H9 (cell line): ENCODE measurements around the gene ST3GAL6. TPM values are rescaled to one million over a fixed set of nuclear protein-coding genes. Genes with fewer than 3 reads are reported as not detected.

Source experiments
- DNase-seq: peaks from one replicate; pipeline ENCODE4 v3.0.0-alpha.2; 2017
- H2AFZ ChIP-seq: one replicate; pipeline ENCODE4 v1.6.1; 2013; ENCODE audit warnings: mild to moderate bottlenecking, low read length, control low read depth, moderate library complexity
- H2AK5ac ChIP-seq: 2 replicates; pipeline ENCODE4 v1.6.1; 2013; ENCODE audit warnings: low read length, control low read depth, mixed read lengths; ENCODE audit not compliant: insufficient read length
- H2BK120ac ChIP-seq: one replicate; pipeline ENCODE4 v1.6.1; 2013; ENCODE audit warnings: low read depth, mild to moderate bottlenecking, low read length, control low read depth, inconsistent platforms; ENCODE audit not compliant: poor library complexity, severe bottlenecking
- H2BK12ac ChIP-seq: 2 replicates; pipeline ENCODE4 v1.6.1; 2013; ENCODE audit warnings: low read length, control low read depth, mixed read lengths, low read depth; ENCODE audit not compliant: insufficient read length
- H2BK15ac ChIP-seq: 2 replicates; pipeline ENCODE4 v1.6.1; 2013; ENCODE audit warnings: low read depth, low read length, control low read depth
- H2BK20ac ChIP-seq: one replicate; pipeline ENCODE4 v1.6.1; 2013; ENCODE audit warnings: low read depth, mild to moderate bottlenecking, low read length, control low read depth, inconsistent platforms; ENCODE audit not compliant: poor library complexity, severe bottlenecking
- H2BK5ac ChIP-seq: 2 replicates; pipeline ENCODE4 v1.6.1; 2013; ENCODE audit warnings: low read length, control low read depth, mixed read lengths; ENCODE audit not compliant: insufficient read length
- H3K14ac ChIP-seq: 2 replicates; pipeline ENCODE4 v1.6.1; 2013; ENCODE audit warnings: low read length, control low read depth; ENCODE audit not compliant: insufficient read depth
- H3K18ac ChIP-seq: 2 replicates; pipeline ENCODE4 v1.6.1; 2013; ENCODE audit warnings: low read depth, mild to moderate bottlenecking, mixed read lengths, low read length, control low read depth; ENCODE audit not compliant: insufficient read length
- H3K23ac ChIP-seq: 2 replicates; pipeline ENCODE4 v1.6.1; 2013; ENCODE audit warnings: low read length, control low read depth, mixed read lengths, low read depth; ENCODE audit not compliant: insufficient read length
- H3K23me2 ChIP-seq: 2 replicates; pipeline ENCODE4 v1.6.1; 2013; ENCODE audit warnings: low read depth, mild to moderate bottlenecking, mixed read lengths, low read length, control low read depth; ENCODE audit not compliant: insufficient read length, poor library complexity, severe bottlenecking
- H3K27ac ChIP-seq: 2 replicates; pipeline ENCODE4 v1.5.1; 2013; ENCODE audit warnings: low read length, control low read depth, mixed read lengths, low read depth; ENCODE audit not compliant: insufficient read length
- H3K27me3 ChIP-seq: 2 replicates; pipeline ENCODE4 v1.6.1; 2013; ENCODE audit warnings: low read length, control low read depth, inconsistent platforms; ENCODE audit not compliant: insufficient read depth
- H3K4ac ChIP-seq: 2 replicates; pipeline ENCODE4 v1.6.1; 2013; ENCODE audit warnings: low read depth, mild to moderate bottlenecking, control low read depth, inconsistent platforms, low read length, moderate library complexity
- H3K4me1 ChIP-seq: 2 replicates; pipeline ENCODE4 v1.6.1; 2013; ENCODE audit warnings: low read length, control low read depth, inconsistent platforms; ENCODE audit not compliant: insufficient read depth
- H3K4me2 ChIP-seq: 2 replicates; pipeline ENCODE4 v1.6.1; 2013; ENCODE audit warnings: low read length, control low read depth, mixed read lengths; ENCODE audit not compliant: insufficient read length, insufficient read depth
- H3K56ac ChIP-seq: 2 replicates; pipeline ENCODE4 v1.6.1; 2013; ENCODE audit warnings: low read depth, mild to moderate bottlenecking, mixed read lengths, low read length, control low read depth; ENCODE audit not compliant: insufficient read length
- H3K79me1 ChIP-seq: 2 replicates; pipeline ENCODE4 v1.6.1; 2013; ENCODE audit warnings: low read depth, mild to moderate bottlenecking, moderate library complexity, low read length, control low read depth, inconsistent platforms; ENCODE audit not compliant: insufficient read depth, poor library complexity, severe bottlenecking
- H3K79me2 ChIP-seq: 2 replicates; pipeline ENCODE4 v1.6.1; 2013; ENCODE audit warnings: low read length, control low read depth, inconsistent platforms; ENCODE audit not compliant: insufficient read depth
- H3K9ac ChIP-seq: 2 replicates; pipeline ENCODE4 v1.6.1; 2013; ENCODE audit warnings: low read length, control low read depth, mixed read lengths; ENCODE audit not compliant: insufficient read length; ENCODE audit errors: extremely low read depth
- H3K9me3 ChIP-seq: one replicate; pipeline ENCODE4 v1.6.1; 2013; ENCODE audit warnings: low read depth, low read length, inconsistent platforms; ENCODE audit not compliant: control insufficient read depth
- H3T11ph ChIP-seq: one replicate; pipeline ENCODE4 v1.6.1; 2013; ENCODE audit warnings: mild to moderate bottlenecking, low read length, control low read depth, inconsistent platforms
- H4K20me1 ChIP-seq: one replicate; pipeline ENCODE4 v1.6.1; 2013; ENCODE audit not compliant: control insufficient read depth, insufficient read length, insufficient read depth
- H4K5ac ChIP-seq: 2 replicates; pipeline ENCODE4 v1.6.1; 2013; ENCODE audit warnings: low read depth, mild to moderate bottlenecking, mixed read lengths, low read length, control low read depth; ENCODE audit not compliant: insufficient read length
- H4K8ac ChIP-seq: replicated peaks from 2 replicates; pipeline ENCODE4 v1.6.1; 2013; ENCODE audit warnings: low read length, control low read depth, mixed read lengths, low read depth; ENCODE audit not compliant: insufficient read length
- H4K91ac ChIP-seq: 2 replicates; pipeline ENCODE4 v1.6.1; 2013; ENCODE audit warnings: low read depth, mild to moderate bottlenecking, moderate library complexity, mixed read lengths, low read length, control low read depth; ENCODE audit not compliant: insufficient read length
- H3K27ac Mint-ChIP-seq, 3 experiments: 2 replicates in 2 of 3; 3 replicates in 1 of 3; pipeline ENCODE4 v1.8.0; 2020 to 2021; ENCODE audit warnings: mixed read lengths in 3 of 3, mild to moderate bottlenecking in 1 of 3, moderate library complexity in 1 of 3
- H3K27me3 Mint-ChIP-seq: 2 replicates; pipeline ENCODE4 v1.8.0; 2021; ENCODE audit warnings: low read depth, mild to moderate bottlenecking, moderate library complexity, mixed read lengths
- H3K36me3 Mint-ChIP-seq, 3 experiments: 2 replicates in 2 of 3; 3 replicates in 1 of 3; pipeline ENCODE4 v1.8.0; 2020 to 2021; ENCODE audit warnings: low read depth in 3 of 3, mixed read lengths in 3 of 3; ENCODE audit not compliant: insufficient read depth in 1 of 3
- H3K4me1 Mint-ChIP-seq, 2 experiments: 2 replicates each; pipeline ENCODE4 v1.8.0; 2020; ENCODE audit warnings: mixed read lengths in 2 of 2
- H3K4me3 Mint-ChIP-seq, 2 experiments: 2 replicates in 1 of 2; 3 replicates in 1 of 2; pipeline ENCODE4 v1.8.0; 2020 to 2021; ENCODE audit warnings: mild to moderate bottlenecking in 2 of 2, mixed read lengths in 2 of 2, moderate library complexity in 1 of 2
- H3K9me3 Mint-ChIP-seq, 2 experiments: 2 replicates in 1 of 2; 3 replicates in 1 of 2; pipeline ENCODE4 v1.8.0; 2020; ENCODE audit warnings: mild to moderate bottlenecking in 2 of 2, mixed read lengths in 2 of 2, moderate library complexity in 1 of 2
- WGBS: extraction: QIAGEN DNeasy Blood & Tissue Kit; methylation state at CpG from one replicate; pipeline ENCODE4 v1.1.7; 2013; ENCODE audit warnings: missing lambda C conversion rate, low lambda C conversion rate, mixed read lengths; ENCODE audit not compliant: insufficient read length; ENCODE audit errors: extremely low coverage; 5-methylcytosine and 5-hydroxymethylcytosine counted together
- total RNA-seq: library from RNA; stranded (reverse); gene quantifications from 2 replicates; pipeline ENCODE4 v1.2.1, GENCODE V29; 2021
- TF ChIP-seq, protein P1 (sequence below): fragments of 200-600 bp; sonication (generic); conservative IDR thresholded peaks from 3 replicates; pipeline ENCODE4 v1.8.0; 2021; ENCODE audit warnings: antibody characterized with exemption, mild to moderate bottlenecking

Gene ST3GAL6
- total RNA-seq, 1 experiment from 2014 or later = 6.4 TPM

DNA sequence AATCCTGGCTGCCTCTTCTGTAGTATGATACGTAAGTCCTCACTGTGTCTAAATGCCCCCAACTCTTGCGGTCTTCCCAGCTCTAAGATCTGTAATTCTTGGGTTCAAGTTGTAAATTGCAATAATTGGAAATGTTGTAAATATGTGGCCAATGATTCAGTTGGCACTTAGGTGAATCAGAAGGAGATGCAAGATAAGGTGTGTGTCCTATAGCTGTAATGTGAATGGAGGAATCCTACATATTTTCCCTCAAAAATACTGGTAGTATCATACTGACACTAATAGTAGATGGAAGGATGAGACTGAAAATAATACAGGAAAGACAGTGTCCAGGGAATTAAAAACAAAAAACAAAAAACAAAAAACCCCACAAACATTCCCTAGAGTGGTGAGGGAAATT lies 3.5 kb upstream of the ST3GAL6 start:
- no peak overlapping the region for H4K5ac ChIP-seq
- H3K27me3 ChIP-seq = no peaks in the 10 kb centered on the region
- H2BK12ac ChIP-seq = no peak overlapping the region
- H3T11ph ChIP-seq = no peak overlapping the region
- Mint-ChIP-seq H3K27ac (no peak overlapping the region; a peak in 1 of 7 replicates), H3K27me3 (no peaks in the 10 kb centered on the region), H3K36me3 (no peaks in the 10 kb centered on the region), H3K4me3 (no peak overlapping the region), H3K4me1 (peaks cover 16 to 35% of the 10 kb centered on the region in 2 experiments), H3K9me3 (no peaks in the 10 kb centered on the region)
- H3K23me2 ChIP-seq = no peaks in the 10 kb centered on the region
- no peak overlapping the region for H2BK20ac ChIP-seq
- no peak for DNase-seq
- H3K4me2 ChIP-seq = no peak overlapping the region
- no peaks in the 10 kb centered on the region for H3K79me2 ChIP-seq
- no peaks in the 10 kb centered on the region for H3K79me1 ChIP-seq
- H3K9me3 ChIP-seq = no peaks in the 10 kb centered on the region
- no peak overlapping the region for H3K56ac ChIP-seq
- H4K8ac ChIP-seq = no peak overlapping the region
- H4K20me1 ChIP-seq = no peaks in the 10 kb centered on the region
- H3K18ac ChIP-seq = no peak overlapping the region
- H2AFZ ChIP-seq = no peak overlapping the region
- H2AK5ac ChIP-seq = no peak overlapping the region
- H3K14ac ChIP-seq = no peak overlapping the region
- no peak overlapping the region for H2BK15ac ChIP-seq
- no CpG with 5 or more reads among the region's 2 CpGs for WGBS
- no peak overlapping the region for H3K27ac ChIP-seq
- no peak overlapping the region for H2BK5ac ChIP-seq
- H3K23ac ChIP-seq = no peak overlapping the region
- H4K91ac ChIP-seq = no peak overlapping the region
- H3K4ac ChIP-seq = no peak overlapping the region
- H2BK120ac ChIP-seq = no peak overlapping the region
- no peaks in the 10 kb centered on the region for H3K4me1 ChIP-seq
- TF ChIP-seq, protein P1, sequence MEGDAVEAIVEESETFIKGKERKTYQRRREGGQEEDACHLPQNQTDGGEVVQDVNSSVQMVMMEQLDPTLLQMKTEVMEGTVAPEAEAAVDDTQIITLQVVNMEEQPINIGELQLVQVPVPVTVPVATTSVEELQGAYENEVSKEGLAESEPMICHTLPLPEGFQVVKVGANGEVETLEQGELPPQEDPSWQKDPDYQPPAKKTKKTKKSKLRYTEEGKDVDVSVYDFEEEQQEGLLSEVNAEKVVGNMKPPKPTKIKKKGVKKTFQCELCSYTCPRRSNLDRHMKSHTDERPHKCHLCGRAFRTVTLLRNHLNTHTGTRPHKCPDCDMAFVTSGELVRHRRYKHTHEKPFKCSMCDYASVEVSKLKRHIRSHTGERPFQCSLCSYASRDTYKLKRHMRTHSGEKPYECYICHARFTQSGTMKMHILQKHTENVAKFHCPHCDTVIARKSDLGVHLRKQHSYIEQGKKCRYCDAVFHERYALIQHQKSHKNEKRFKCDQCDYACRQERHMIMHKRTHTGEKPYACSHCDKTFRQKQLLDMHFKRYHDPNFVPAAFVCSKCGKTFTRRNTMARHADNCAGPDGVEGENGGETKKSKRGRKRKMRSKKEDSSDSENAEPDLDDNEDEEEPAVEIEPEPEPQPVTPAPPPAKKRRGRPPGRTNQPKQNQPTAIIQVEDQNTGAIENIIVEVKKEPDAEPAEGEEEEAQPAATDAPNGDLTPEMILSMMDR = no peak
- no peak overlapping the region for H3K9ac ChIP-seq
